SK-N-MC (cell line): ENCODE results near the gene WDR11.

Experiments
- DNase-seq: peaks from one replicate; pipeline ENCODE4 v3.0.0-alpha.2; 2011; ENCODE audit warnings: low read depth, low spot score
- H3K27ac ChIP-seq: fragments of 200-600 bp; sonication (generic); 2 replicates; pipeline ENCODE4 v1.5.1; 2016; ENCODE audit warnings: mixed run types
- H3K36me3 ChIP-seq: fragments of 200-600 bp; sonication (generic); 2 replicates; pipeline ENCODE4 v1.6.1; 2017; ENCODE audit warnings: antibody characterized with exemption, low read length, mixed read lengths; ENCODE audit not compliant: insufficient read depth
- H3K4me3 ChIP-seq: fragments of 200-600 bp; sonication (generic); 2 replicates; pipeline ENCODE4 v1.5.1; 2016
- H3K9ac ChIP-seq: fragments of 200-600 bp; sonication (generic); 2 replicates; pipeline ENCODE4 v1.8.0; 2017; ENCODE audit warnings: mixed run types, mixed read lengths; ENCODE audit not compliant: insufficient read length
- H3K9me3 ChIP-seq: fragments of 200-600 bp; sonication (generic); 2 replicates; pipeline ENCODE4 v1.6.1; 2017; ENCODE audit warnings: low read depth, mild to moderate bottlenecking, antibody characterized with exemption, low read length, moderate library complexity, mixed read lengths
- EZH2 ChIP-seq: fragments of 200-600 bp; sonication (generic); IDR thresholded peaks from one replicate; pipeline ENCODE4 v1.6.1; 2017; ENCODE audit warnings: antibody characterized with exemption
- FOXP2 ChIP-seq: optimal IDR thresholded peaks from 2 replicates; pipeline ENCODE3; 2011; ENCODE audit warnings: mild to moderate bottlenecking, moderate library complexity; ENCODE audit not compliant: insufficient read depth; ENCODE audit errors: extremely low read length, control extremely low read depth
- POLR2AphosphoS5 ChIP-seq: IDR thresholded peaks from 2 replicates; pipeline ENCODE4 v1.6.1; 2012; ENCODE audit warnings: mild to moderate bottlenecking, low read depth, low read length, borderline replicate concordance

WDR11 gene

GRCh38 chr10:120833222-120833928 is 17.8 kb upstream of the WDR11 start:
- Histone ChIP-seq H3K4me3 (no peak overlapping the region), H3K9me3 (no peaks in the 10 kb centered on the region), H3K36me3 (no peaks in the 10 kb centered on the region), H3K27ac (no peak overlapping the region), H3K9ac (no peak overlapping the region)
- TF ChIP-seq FOXP2 (no peak), EZH2 (no peak), POLR2AphosphoS5 (no peak)
- DNase-seq, result no peak

GRCh38 chr10:120835603-120836002 is 15.6 kb upstream of the WDR11 start:
- no peak for DNase-seq
- no peaks in the 10 kb centered on the region for H3K36me3 ChIP-seq
- H3K4me3 ChIP-seq, result no peak overlapping the region
- no peaks in the 10 kb centered on the region for H3K9me3 ChIP-seq
- TF ChIP-seq FOXP2, result no peak
- no peak for TF ChIP-seq EZH2
- H3K9ac ChIP-seq, result no peak overlapping the region
- H3K27ac ChIP-seq, result no peak overlapping the region

- Histone ChIP-seq H3K27ac (no peak overlapping the region), H3K36me3 (no peaks in the 10 kb centered on the region), H3K9ac (no peak overlapping the region), H3K4me3 (no peak overlapping the region), H3K9me3 (no peaks in the 10 kb centered on the region)
- TF ChIP-seq EZH2, result no peak
- no peak for TF ChIP-seq POLR2AphosphoS5
- no peak for TF ChIP-seq FOXP2
- no peak for DNase-seq
Observed at GRCh38 chr10:120838941-120839340, 12.2 kb upstream of the WDR11 start.

DNA sequence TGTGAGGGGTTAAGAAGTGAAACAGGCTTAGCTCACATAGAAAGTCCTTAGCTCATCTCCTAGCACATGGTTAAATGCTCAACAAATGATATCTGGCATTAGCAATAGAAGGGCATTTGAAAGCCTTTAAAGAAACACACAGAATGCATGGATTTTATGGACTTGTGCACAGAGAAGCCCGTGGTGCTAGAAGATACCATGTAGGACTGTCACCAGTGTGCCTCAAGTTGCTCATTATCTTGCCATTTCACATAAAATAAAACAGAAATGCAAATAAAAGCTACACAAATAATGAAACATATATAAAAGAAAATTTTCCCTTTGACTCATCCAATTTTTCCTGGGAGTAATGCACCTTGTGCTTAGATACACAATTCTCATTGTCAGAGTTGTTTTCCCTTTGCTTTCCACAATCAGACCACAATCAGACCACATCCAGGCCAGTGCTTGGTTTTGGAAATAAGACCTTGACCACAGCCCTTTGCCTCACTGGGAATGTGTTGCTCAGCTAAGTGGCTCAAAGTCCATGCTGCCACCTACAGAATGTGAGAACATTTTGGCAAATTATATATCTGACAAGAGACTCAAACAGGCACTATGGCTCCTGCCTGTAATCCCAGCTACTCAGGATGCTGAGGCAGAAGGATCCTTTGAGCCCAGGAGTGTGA is 9.5 kb upstream of the WDR11 start:
- TF ChIP-seq POLR2AphosphoS5 (no peak), EZH2 (no peak)
- H3K27ac ChIP-seq, result no peak overlapping the region
- H3K36me3 ChIP-seq, result no peaks in the 10 kb centered on the region
- no peaks in the 10 kb centered on the region for H3K9me3 ChIP-seq
- H3K4me3 ChIP-seq, result no peak overlapping the region
- H3K9ac ChIP-seq, result no peak overlapping the region
- DNase-seq, result no peak

GRCh38 chr10:120854388-120854787 is 3.2 kb downstream of the WDR11 start:
- peaks cover 7% of the 10 kb centered on the region; the same call in 1 of the 2 replicates for H3K36me3 ChIP-seq
- H3K9ac ChIP-seq, result no peak overlapping the region
- DNase-seq, result no peak
- H3K27ac ChIP-seq, result no peak overlapping the region
- H3K9me3 ChIP-seq, result no peaks in the 10 kb centered on the region
- no peak for TF ChIP-seq EZH2
- no peak for TF ChIP-seq FOXP2
- no peak for TF ChIP-seq POLR2AphosphoS5
- no peak overlapping the region for H3K4me3 ChIP-seq

GRCh38 chr10:120861178-120861855 is 10.2 kb downstream of the WDR11 start:
- Histone ChIP-seq H3K4me3 (no peak overlapping the region), H3K36me3 (peaks cover 13% of the 10 kb centered on the region; the same call in 1 of the 2 replicates), H3K9me3 (no peaks in the 10 kb centered on the region), H3K27ac (no peak overlapping the region), H3K9ac (no peak overlapping the region)
- no peak for DNase-seq
- no peak for TF ChIP-seq POLR2AphosphoS5
- no peak for TF ChIP-seq FOXP2
- TF ChIP-seq EZH2, result no peak

GRCh38 chr10:120873741-120874140 is 22.6 kb downstream of the WDR11 start:
- Histone ChIP-seq H3K9me3 (no peaks in the 10 kb centered on the region), H3K4me3 (no peak overlapping the region), H3K9ac (no peak overlapping the region), H3K36me3 (no peaks in the 10 kb centered on the region), H3K27ac (no peak overlapping the region)
- DNase-seq, result no peak
- TF ChIP-seq EZH2, result no peak
- TF ChIP-seq FOXP2, result no peak
- TF ChIP-seq POLR2AphosphoS5, result no peak

DNA sequence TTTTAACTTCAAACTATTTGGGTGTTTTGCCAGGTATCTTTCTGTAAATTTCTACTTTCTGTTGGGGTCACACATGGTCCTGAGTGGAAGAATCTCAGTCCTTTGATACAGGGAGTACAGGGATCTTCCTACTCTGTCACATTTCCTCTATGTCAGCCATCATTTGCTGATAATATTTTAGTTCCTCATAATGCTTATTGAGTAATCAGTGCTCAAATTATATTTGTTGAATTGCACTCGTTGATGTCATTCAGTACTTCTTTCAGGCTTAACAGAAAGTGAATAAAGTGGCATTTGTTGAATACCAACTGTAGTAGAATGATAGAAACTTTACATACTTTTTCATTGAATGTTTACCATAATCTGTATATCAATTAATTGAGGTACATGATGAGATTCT is 31.9 kb downstream of the WDR11 start:
- DNase-seq, result no peak
- TF ChIP-seq FOXP2 (no peak), EZH2 (no peak)
- no peaks in the 10 kb centered on the region; the same call in 1 of the 2 replicates for H3K36me3 ChIP-seq
- no peak overlapping the region for H3K4me3 ChIP-seq
- H3K9me3 ChIP-seq, result no peaks in the 10 kb centered on the region
- H3K9ac ChIP-seq, result no peak overlapping the region
- H3K27ac ChIP-seq, result no peak overlapping the region
